Nephron progenitor cell (in vitro differentiated cells): Measurements from ENCODE around the gene FARP2.

Experiments used
- DNase-seq: peaks from one replicate; pipeline ENCODE4 v3.0.0; 2021
- H3K27ac Mint-ChIP-seq: 2 replicates; pipeline ENCODE4 v1.8.0; 2021; ENCODE audit warnings: mild to moderate bottlenecking, moderate library complexity, mixed read lengths
- H3K27me3 Mint-ChIP-seq: 2 replicates; pipeline ENCODE4 v1.8.0; 2021; ENCODE audit warnings: mild to moderate bottlenecking, low read depth, mixed read lengths; ENCODE audit not compliant: poor library complexity
- H3K36me3 Mint-ChIP-seq: 2 replicates; pipeline ENCODE4 v1.8.0; 2021; ENCODE audit warnings: low read depth, mixed read lengths
- H3K4me1 Mint-ChIP-seq: 2 replicates; pipeline ENCODE4 v1.8.0; 2021; ENCODE audit warnings: mixed read lengths
- H3K4me3 Mint-ChIP-seq: 2 replicates; pipeline ENCODE4 v1.8.0; 2021; ENCODE audit warnings: mild to moderate bottlenecking, moderate library complexity, mixed read lengths
- H3K9me3 Mint-ChIP-seq: 2 replicates; pipeline ENCODE4 v1.8.0; 2021; ENCODE audit warnings: mild to moderate bottlenecking, moderate library complexity, mixed read lengths
- TF ChIP-seq, protein P1 (sequence below): fragments of 200-600 bp; sonication (generic); IDR thresholded peaks from 2 replicates; pipeline ENCODE4 v1.5.0; 2021; ENCODE audit warnings: antibody characterized with exemption

FARP2 gene

DNA sequence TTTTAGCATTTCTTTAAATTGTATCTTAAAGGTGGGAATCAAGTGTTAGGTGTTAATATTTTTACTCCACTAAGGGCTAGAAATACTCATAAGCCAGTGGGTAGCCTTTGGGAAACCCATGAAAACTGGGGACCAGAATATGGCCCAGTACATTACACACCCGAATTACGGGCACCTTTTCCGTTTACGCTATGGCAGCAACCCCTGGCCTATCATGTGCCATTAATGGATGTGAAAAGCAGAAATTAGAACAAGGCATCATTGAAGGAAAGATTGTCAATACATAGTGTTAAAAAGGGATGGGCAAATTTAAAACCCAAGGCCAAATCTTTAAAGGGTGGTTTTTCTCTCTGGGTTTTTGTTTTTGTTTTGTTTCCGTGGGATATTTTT, 781 bp downstream of the FARP2 start:
- no peak overlapping the region for H3K27ac Mint-ChIP-seq
- H3K4me3 Mint-ChIP-seq: peak overlapping the region; percentile 81
- peaks cover 2% of the 10 kb centered on the region for H3K27me3 Mint-ChIP-seq
- H3K9me3 Mint-ChIP-seq: no peaks in the 10 kb centered on the region
- no peak for DNase-seq
- TF ChIP-seq, protein P1, sequence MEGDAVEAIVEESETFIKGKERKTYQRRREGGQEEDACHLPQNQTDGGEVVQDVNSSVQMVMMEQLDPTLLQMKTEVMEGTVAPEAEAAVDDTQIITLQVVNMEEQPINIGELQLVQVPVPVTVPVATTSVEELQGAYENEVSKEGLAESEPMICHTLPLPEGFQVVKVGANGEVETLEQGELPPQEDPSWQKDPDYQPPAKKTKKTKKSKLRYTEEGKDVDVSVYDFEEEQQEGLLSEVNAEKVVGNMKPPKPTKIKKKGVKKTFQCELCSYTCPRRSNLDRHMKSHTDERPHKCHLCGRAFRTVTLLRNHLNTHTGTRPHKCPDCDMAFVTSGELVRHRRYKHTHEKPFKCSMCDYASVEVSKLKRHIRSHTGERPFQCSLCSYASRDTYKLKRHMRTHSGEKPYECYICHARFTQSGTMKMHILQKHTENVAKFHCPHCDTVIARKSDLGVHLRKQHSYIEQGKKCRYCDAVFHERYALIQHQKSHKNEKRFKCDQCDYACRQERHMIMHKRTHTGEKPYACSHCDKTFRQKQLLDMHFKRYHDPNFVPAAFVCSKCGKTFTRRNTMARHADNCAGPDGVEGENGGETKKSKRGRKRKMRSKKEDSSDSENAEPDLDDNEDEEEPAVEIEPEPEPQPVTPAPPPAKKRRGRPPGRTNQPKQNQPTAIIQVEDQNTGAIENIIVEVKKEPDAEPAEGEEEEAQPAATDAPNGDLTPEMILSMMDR: no peak
- H3K4me1 Mint-ChIP-seq: peaks cover 58% of the 10 kb centered on the region
- peaks cover 25% of the 10 kb centered on the region for H3K36me3 Mint-ChIP-seq

DNA sequence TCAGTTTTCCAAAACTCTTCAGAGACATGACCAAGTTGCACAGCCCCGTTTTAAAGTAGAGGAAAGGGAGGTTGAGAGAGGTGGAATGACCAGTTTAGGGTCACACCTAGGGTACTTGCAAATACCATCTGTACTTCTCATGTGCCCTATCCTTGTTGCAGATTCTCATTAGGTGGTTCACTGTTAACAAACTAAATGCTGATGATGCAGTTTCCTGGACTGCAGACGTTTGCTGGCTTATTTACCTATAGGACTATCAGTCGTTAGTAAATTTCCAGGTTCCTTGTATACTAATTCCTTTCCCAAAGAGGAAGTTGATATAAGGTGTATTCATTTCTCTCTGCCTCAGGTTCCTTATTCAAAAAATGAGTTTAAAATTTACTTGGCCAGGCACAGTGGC, 1.4 kb downstream of the FARP2 start:
- peaks cover 2% of the 10 kb centered on the region for H3K27me3 Mint-ChIP-seq
- no peak overlapping the region for H3K27ac Mint-ChIP-seq
- H3K9me3 Mint-ChIP-seq: no peaks in the 10 kb centered on the region
- peaks cover 58% of the 10 kb centered on the region for H3K4me1 Mint-ChIP-seq
- peaks cover 20% of the 10 kb centered on the region for H3K36me3 Mint-ChIP-seq
- no peak for DNase-seq
- peak overlapping the region; percentile 81 for H3K4me3 Mint-ChIP-seq
- TF ChIP-seq, protein P1: no peak

DNA sequence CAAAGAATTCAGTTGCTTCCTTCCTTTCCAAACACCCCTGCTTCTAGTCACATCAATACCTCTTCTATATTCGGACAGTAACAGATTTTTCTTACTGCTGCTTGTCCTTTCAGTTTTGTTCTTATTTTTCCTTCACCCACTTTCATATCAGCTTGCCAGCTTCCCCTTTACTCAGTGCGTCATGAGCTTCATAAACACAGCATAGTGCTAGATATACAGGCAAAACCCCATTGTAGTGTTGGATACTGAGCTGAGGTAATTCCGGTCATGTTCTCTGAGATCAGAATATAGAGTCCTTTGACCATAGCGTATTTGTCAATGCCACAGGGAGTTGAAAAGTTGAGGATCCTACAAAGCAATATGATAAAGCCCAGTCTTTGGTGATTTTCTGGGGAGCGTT, 2.4 kb downstream of the FARP2 start:
- Mint-ChIP-seq H3K27ac (no peak overlapping the region), H3K4me3 (peak overlapping the region; percentile 49)

DNA sequence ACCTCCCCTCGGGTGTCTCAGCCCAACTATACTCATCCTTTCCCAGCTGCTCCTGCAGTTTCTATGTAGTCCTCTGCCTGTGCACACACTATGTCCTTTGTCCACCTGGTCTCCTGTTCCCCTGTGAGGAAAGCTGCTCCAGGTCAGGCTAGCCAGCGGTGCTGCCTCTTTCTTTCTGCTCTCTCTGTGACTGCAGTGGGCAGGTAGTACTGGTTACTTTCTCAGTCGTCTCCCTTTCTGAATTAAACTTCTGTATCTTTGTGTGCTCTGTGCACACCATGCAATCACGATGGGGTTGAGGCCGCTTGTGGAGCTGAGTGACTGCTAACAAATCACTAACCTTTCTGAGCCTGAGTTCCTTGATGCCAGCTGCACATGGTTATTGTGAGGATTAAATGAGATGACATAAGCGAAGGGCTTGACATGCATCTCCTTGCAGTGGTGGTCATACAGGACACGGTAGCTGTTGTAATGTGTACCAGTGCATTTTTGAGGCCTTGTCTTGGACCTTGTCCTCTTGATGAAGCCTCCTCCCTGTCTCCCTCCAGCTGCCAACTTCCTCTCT, 3.5 kb downstream of the FARP2 start:
- no peak for DNase-seq
- no peak overlapping the region for H3K4me3 Mint-ChIP-seq
- peaks cover 18% of the 10 kb centered on the region for H3K36me3 Mint-ChIP-seq
- H3K4me1 Mint-ChIP-seq: peaks cover 42% of the 10 kb centered on the region
- no peak overlapping the region for H3K27ac Mint-ChIP-seq
- no peaks in the 10 kb centered on the region for H3K9me3 Mint-ChIP-seq
- TF ChIP-seq, protein P1: no peak
- H3K27me3 Mint-ChIP-seq: peaks cover 7% of the 10 kb centered on the region

More for the DNA sequence above, 2.4 kb downstream of the FARP2 start:
- TF ChIP-seq, protein P1: no peak
- H3K9me3 Mint-ChIP-seq: no peaks in the 10 kb centered on the region
- peaks cover 53% of the 10 kb centered on the region for H3K4me1 Mint-ChIP-seq
- peaks cover 2% of the 10 kb centered on the region for H3K27me3 Mint-ChIP-seq
- no peak for DNase-seq
- H3K36me3 Mint-ChIP-seq: peaks cover 14% of the 10 kb centered on the region

DNA sequence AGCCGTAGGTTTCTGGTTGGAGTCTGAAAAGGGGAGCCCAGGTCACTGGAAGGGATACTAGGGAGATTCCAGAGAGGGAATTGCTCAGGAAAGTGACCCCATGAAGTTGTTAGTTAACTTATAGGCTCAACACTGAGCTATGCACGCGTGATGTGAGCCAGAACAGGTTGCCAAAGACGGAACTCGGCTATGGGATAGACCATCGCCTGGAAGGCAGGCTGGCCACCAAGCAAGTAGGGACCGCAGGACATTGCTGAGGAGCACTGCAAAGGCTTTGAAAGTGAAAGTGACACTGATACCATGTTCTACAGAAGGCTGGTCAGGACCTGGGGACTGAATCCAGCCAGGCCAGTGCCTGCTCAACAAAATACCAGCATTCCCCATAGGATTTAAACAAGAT, 7.3 kb downstream of the FARP2 start:
- Mint-ChIP-seq H3K4me3 (no peak overlapping the region), H3K9me3 (no peaks in the 10 kb centered on the region), H3K27ac (no peak overlapping the region), H3K4me1 (peaks cover 28% of the 10 kb centered on the region), H3K36me3 (peaks cover 18% of the 10 kb centered on the region), H3K27me3 (peaks cover 7% of the 10 kb centered on the region)
- DNase-seq: no peak
- TF ChIP-seq, protein P1: no peak

DNA sequence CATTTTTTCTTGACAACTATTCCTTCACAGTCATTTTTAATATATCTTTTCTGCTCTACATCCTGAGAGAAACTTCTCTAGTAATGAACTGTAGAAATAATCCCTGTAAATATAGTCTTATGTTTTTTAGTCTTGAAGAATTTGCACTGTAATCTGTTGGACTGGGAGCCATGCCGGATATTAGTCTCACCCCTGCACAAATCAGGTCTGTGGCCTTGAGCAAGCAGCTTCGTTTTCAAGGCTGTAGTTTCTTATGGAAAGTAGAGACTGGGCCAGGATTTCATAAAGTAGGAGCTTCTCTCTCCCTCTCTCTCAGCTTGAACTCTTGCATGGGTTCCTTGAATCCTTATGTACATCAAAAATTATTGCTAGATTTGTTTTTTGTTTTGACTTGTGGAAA, 8.7 kb downstream of the FARP2 start:
- Mint-ChIP-seq H3K27ac (no peak overlapping the region), H3K4me3 (no peak overlapping the region), H3K27me3 (peaks cover 7% of the 10 kb centered on the region), H3K36me3 (peaks cover 18% of the 10 kb centered on the region), H3K4me1 (peaks cover 19% of the 10 kb centered on the region), H3K9me3 (no peaks in the 10 kb centered on the region)
- TF ChIP-seq, protein P1: no peak
- DNase-seq: no peak
